SK-N-SH (cell line): Measurements from ENCODE around the gene THEM4. TPM values are rescaled to one million over a fixed set of nuclear protein-coding genes. Genes with fewer than 3 reads are reported as not detected.

Experiments used
- CTCF ChIA-PET: fragments of 300-600, 350-600 bp; formaldehyde crosslinking; extraction: SDS; loops from one replicate; lab custom pipeline; 2021; lab: Yijun Ruan, JAX
- POLR2A ChIA-PET: fragments of 350-600 bp; sonication (Branson Sonifier 250); formaldehyde crosslinking; extraction: SDS; loops from one replicate; lab custom pipeline; 2020; ENCODE audit warnings: antibody characterized with exemption, inconsistent platforms; lab: Yijun Ruan, JAX
- DNase-seq: peaks from one replicate; pipeline ENCODE4 v3.0.0; 2012
- H2AFZ ChIP-seq: fragments of 200-600 bp; sonication (generic); 2 replicates; pipeline ENCODE4 v1.8.1; 2016; ENCODE audit warnings: antibody characterized with exemption, mild to moderate bottlenecking, low read depth
- H3F3A ChIP-seq: fragments of 200-600 bp; sonication (generic); replicated peaks from 2 replicates; pipeline ENCODE3; 2016; ENCODE audit warnings: antibody characterized with exemption, mild to moderate bottlenecking; ENCODE audit not compliant: insufficient read depth
- H3K27ac ChIP-seq, 2 experiments: fragments of 200-500 bp in 1 of 2; fragments of 200-600 bp in 1 of 2; sonication (Bioruptor generic) in 1 of 2; sonication (generic), shearing (Covaris generic) in 1 of 2; 2 replicates each; pipeline versions ENCODE4 v1.5.1 to v1.6.1; 2014 to 2016; ENCODE audit warnings: low read depth in 2 of 2, inconsistent platforms in 1 of 2, low read length in 1 of 2, mild to moderate bottlenecking in 1 of 2, mixed read lengths in 1 of 2
- H3K27me3 ChIP-seq: fragments of 200-600 bp; sonication (generic), shearing (Covaris generic); 2 replicates; pipeline ENCODE4 v1.6.1; 2016; ENCODE audit warnings: mixed run types; ENCODE audit not compliant: insufficient read depth
- H3K36me3 ChIP-seq, 2 experiments: fragments of 200-500 bp in 1 of 2; fragments of 200-600 bp in 1 of 2; sonication (Bioruptor generic) in 1 of 2; sonication (generic) in 1 of 2; replicated peaks in 1 of 2; 2 replicates each; pipeline versions ENCODE3 to v1.5.1; 2014 to 2016; ENCODE audit warnings: low read length in 1 of 2, mild to moderate bottlenecking in 1 of 2; ENCODE audit not compliant: insufficient read depth in 2 of 2, control insufficient read depth in 1 of 2
- H3K4me1 ChIP-seq, 2 experiments: fragments of 200-500 bp in 1 of 2; fragments of 200-600 bp in 1 of 2; sonication (Bioruptor generic) in 1 of 2; sonication (generic), shearing (Covaris generic) in 1 of 2; 2 replicates each; pipeline versions ENCODE4 v1.5.1 to v1.6.1; 2014 to 2016; ENCODE audit warnings: low read depth in 1 of 2, low read length in 1 of 2, mixed run types in 1 of 2; ENCODE audit not compliant: insufficient read depth in 2 of 2, control insufficient read depth in 1 of 2
- H3K4me2 ChIP-seq: fragments of 200-600 bp; sonication (generic), shearing (Covaris generic); 2 replicates; pipeline ENCODE4 v1.6.1; 2017; ENCODE audit warnings: mixed run types
- H3K4me3 ChIP-seq, 2 experiments: fragments of 200-500 bp in 1 of 2; fragments of 200-600 bp in 1 of 2; sonication (Bioruptor generic) in 1 of 2; sonication (generic), shearing (Covaris generic) in 1 of 2; 2 replicates each; pipeline versions ENCODE4 v1.5.1 to v1.8.1; 2014 to 2016; ENCODE audit warnings: low read depth in 2 of 2, inconsistent platforms in 1 of 2, low read length in 1 of 2, mild to moderate bottlenecking in 1 of 2, mixed read lengths in 1 of 2, moderate library complexity in 1 of 2
- H3K79me2 ChIP-seq: fragments of 200-600 bp; sonication (generic); 2 replicates; pipeline ENCODE4 v1.8.1; 2017; ENCODE audit warnings: mild to moderate bottlenecking; ENCODE audit not compliant: insufficient read depth
- H3K9ac ChIP-seq: fragments of 200-600 bp; sonication (generic); 2 replicates; pipeline ENCODE4 v1.6.1; 2017; ENCODE audit warnings: mixed run types
- H3K9me2 ChIP-seq: fragments of 200-600 bp; sonication (generic); 2 replicates; pipeline ENCODE4 v1.6.1; 2017; ENCODE audit warnings: mixed run types
- H3K9me3 ChIP-seq: fragments of 200-600 bp; sonication (generic); 2 replicates; pipeline ENCODE4 v1.6.1; 2017; ENCODE audit warnings: mixed run types, mild to moderate bottlenecking, moderate library complexity
- H4K20me1 ChIP-seq: fragments of 200-600 bp; sonication (generic); 2 replicates; pipeline ENCODE4 v1.6.1; 2017; ENCODE audit warnings: mild to moderate bottlenecking, mixed run types; ENCODE audit not compliant: insufficient read depth
- ELF1 ChIP-seq: IDR thresholded peaks from 2 replicates; pipeline ENCODE4 v1.4.0; 2012
- FOSL2 ChIP-seq: IDR thresholded peaks from 2 replicates; pipeline ENCODE4 v1.4.0; 2012; ENCODE audit warnings: low read depth, mild to moderate bottlenecking, moderate library complexity, borderline replicate concordance
- GATA2 ChIP-seq: sonication (generic); formaldehyde crosslinking; IDR thresholded peaks from 2 replicates; pipeline ENCODE4 v1.5.0; 2020; ENCODE audit warnings: mild to moderate bottlenecking, missing genetic modification reagents
- MEF2A ChIP-seq: IDR thresholded peaks from 2 replicates; pipeline ENCODE4 v1.4.0; 2012; ENCODE audit warnings: low read depth, borderline replicate concordance
- MXI1 ChIP-seq: IDR thresholded peaks from 2 replicates; pipeline ENCODE4 v1.6.1; 2012; ENCODE audit warnings: mild to moderate bottlenecking, low read depth, low read length, improper control_type of control experiment
- NFIC ChIP-seq: IDR thresholded peaks from 2 replicates; pipeline ENCODE4 v1.4.0; 2012; ENCODE audit warnings: borderline replicate concordance
- POLR2AphosphoS5 ChIP-seq: IDR thresholded peaks from 2 replicates; pipeline ENCODE4 v1.6.1; 2012; ENCODE audit warnings: low read depth, low read length
- RAD21 ChIP-seq: IDR thresholded peaks from 2 replicates; pipeline ENCODE4 v1.6.1; 2012; ENCODE audit warnings: mild to moderate bottlenecking, low read length
- RCOR1 ChIP-seq: fragments of 150-350 bp; IDR thresholded peaks from 2 replicates; pipeline ENCODE4 v1.6.1; 2017; ENCODE audit warnings: antibody characterized with exemption, low read length
- RXRA ChIP-seq: IDR thresholded peaks from 2 replicates; pipeline ENCODE4 v1.4.0; 2012; ENCODE audit warnings: low read depth, mild to moderate bottlenecking, borderline replicate concordance
- USF1 ChIP-seq: IDR thresholded peaks from 2 replicates; pipeline ENCODE4 v1.4.0; 2012; ENCODE audit warnings: low read depth, borderline replicate concordance
- USF2 ChIP-seq: fragments of 150-350 bp; IDR thresholded peaks from 2 replicates; pipeline ENCODE4 v1.6.1; 2017; ENCODE audit warnings: antibody characterized with exemption, low read length, low read depth, borderline replicate concordance
- YY1 ChIP-seq: IDR thresholded peaks from 2 replicates; pipeline ENCODE4 v1.4.0; 2012; ENCODE audit warnings: low read depth, mild to moderate bottlenecking
- WGBS: methylation state at CpG from one replicate; pipeline ENCODE4 v1.1.6; 2017; ENCODE audit warnings: low lambda C conversion rate; 5-methylcytosine and 5-hydroxymethylcytosine counted together
- polyA plus RNA-seq, 3 experiments: library from polyadenylated mRNA; depleted of rRNA; stranded (reverse); fragments of >200 nt; gene quantifications; 2 replicates each; pipeline ENCODE4 v1.2.3, GENCODE V29; 2012
- TF ChIP-seq, protein P1 (sequence below): fragments of 200-600 bp; sonication (generic); IDR thresholded peaks from 2 replicates; pipeline ENCODE4 v1.6.1; 2017; ENCODE audit warnings: antibody characterized with exemption, mild to moderate bottlenecking, moderate library complexity

The THEM4 gene
- polyA plus RNA-seq, 1 of the 3 experiments (the other 2 are of a cell fraction), result 10.1 TPM

DNA sequence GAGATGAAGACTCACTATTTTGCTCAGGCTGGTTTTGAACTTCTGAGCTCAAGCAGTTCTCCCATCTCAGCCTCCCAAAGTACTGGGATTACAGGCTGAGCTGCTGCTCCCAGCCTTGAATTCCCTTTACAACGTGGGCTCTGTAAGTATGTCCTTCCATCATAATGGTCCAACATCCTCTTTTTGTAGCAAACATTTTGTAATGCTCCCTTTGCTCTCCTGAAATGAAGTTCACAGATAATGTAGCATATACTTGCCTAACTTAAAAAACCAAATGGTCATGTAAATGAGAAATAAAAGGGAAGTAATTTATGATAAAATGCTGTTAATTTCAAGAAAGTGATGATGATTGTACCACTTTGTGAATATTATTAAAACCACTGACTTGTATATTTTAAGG lies 30.5 kb upstream of the THEM4 start:
- no peaks in the 10 kb centered on the region for H3K36me3 ChIP-seq
- H3F3A ChIP-seq, result no peaks in the 10 kb centered on the region
- H3K4me1 ChIP-seq, result 0 out of 4 replicates have a peak, but pooled peaks cover 0 to 2% of the 10 kb centered on the region in 2 experiments
- H3K9me3 ChIP-seq, result no peaks in the 10 kb centered on the region
- ChIA-PET POLR2A (no interaction called here), CTCF (interaction anchor here (0.7 to 11.8 kb wide), 3 partner anchors 26 to 61 kb away, joined by 3 to 172 read pairs (median 3); no protein-coding TSS in a partner anchor)
- DNase-seq, result no peak
- TF ChIP-seq, protein P1, sequence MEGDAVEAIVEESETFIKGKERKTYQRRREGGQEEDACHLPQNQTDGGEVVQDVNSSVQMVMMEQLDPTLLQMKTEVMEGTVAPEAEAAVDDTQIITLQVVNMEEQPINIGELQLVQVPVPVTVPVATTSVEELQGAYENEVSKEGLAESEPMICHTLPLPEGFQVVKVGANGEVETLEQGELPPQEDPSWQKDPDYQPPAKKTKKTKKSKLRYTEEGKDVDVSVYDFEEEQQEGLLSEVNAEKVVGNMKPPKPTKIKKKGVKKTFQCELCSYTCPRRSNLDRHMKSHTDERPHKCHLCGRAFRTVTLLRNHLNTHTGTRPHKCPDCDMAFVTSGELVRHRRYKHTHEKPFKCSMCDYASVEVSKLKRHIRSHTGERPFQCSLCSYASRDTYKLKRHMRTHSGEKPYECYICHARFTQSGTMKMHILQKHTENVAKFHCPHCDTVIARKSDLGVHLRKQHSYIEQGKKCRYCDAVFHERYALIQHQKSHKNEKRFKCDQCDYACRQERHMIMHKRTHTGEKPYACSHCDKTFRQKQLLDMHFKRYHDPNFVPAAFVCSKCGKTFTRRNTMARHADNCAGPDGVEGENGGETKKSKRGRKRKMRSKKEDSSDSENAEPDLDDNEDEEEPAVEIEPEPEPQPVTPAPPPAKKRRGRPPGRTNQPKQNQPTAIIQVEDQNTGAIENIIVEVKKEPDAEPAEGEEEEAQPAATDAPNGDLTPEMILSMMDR, result no peak
- no peak for TF ChIP-seq FOSL2
- no peak for TF ChIP-seq ELF1
- no peak for TF ChIP-seq RCOR1
- no peak for TF ChIP-seq POLR2AphosphoS5
- H3K79me2 ChIP-seq, result no peaks in the 10 kb centered on the region
- H3K9ac ChIP-seq, result no peak overlapping the region
- no peaks in the 10 kb centered on the region for H3K9me2 ChIP-seq
- no peak overlapping the region for H3K27ac ChIP-seq
- no peak overlapping the region for H3K4me2 ChIP-seq
- 14% methylated on average over 1 of the region's 1 CpG for WGBS
- no peak overlapping the region for H3K4me3 ChIP-seq
- H4K20me1 ChIP-seq, result no peaks in the 10 kb centered on the region
- peaks cover 4% of the 10 kb centered on the region; the same call in 1 of the 2 replicates for H3K27me3 ChIP-seq
- H2AFZ ChIP-seq, result no peak overlapping the region

DNA sequence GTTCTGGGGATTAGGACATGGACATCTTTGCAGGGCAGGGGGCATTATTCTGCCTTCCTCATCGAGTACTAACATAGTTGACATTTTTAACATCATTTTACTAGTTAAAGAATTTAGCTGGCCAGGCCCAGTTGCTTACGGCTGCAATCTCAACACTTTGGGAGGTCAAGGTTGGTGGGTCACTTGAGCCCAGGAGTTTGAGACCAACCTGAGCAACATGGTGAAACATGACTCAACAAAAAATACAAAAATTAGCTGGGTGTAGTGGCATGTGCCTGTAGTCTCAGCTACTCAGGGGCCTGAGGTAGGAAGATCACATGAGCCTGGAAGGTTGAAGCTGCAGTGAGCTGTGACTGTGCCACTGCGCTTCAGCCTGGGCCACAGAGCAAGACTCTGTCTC lies 29.8 kb upstream of the THEM4 start:
- Histone ChIP-seq H3K79me2 (no peaks in the 10 kb centered on the region), H2AFZ (no peak overlapping the region), H3K9me3 (no peaks in the 10 kb centered on the region), H3K4me2 (no peak overlapping the region), H3K27ac (no peak overlapping the region), H4K20me1 (no peaks in the 10 kb centered on the region), H3K27me3 (peaks cover 4% of the 10 kb centered on the region; the same call in 1 of the 2 replicates), H3K9ac (no peak overlapping the region), H3K4me3 (no peak overlapping the region), H3F3A (no peaks in the 10 kb centered on the region), H3K9me2 (no peaks in the 10 kb centered on the region), H3K36me3 (no peaks in the 10 kb centered on the region), H3K4me1 (0 out of 4 replicates have a peak, but pooled peaks cover 0 to 2% of the 10 kb centered on the region in 2 experiments)
- DNase-seq, result no peak
- POLR2A ChIA-PET, result no interaction called here
- WGBS, result 66% methylated on average over 3 of the region's 3 CpGs
- TF ChIP-seq MXI1, result no peak
- no peak for TF ChIP-seq FOSL2
- no peak for TF ChIP-seq MEF2A
- no peak for TF ChIP-seq RXRA
- TF ChIP-seq USF1, result no peak
- no peak for TF ChIP-seq USF2
- no peak for TF ChIP-seq NFIC
- no peak for TF ChIP-seq GATA2 (CRISPR knock-in tag)
- no peak for TF ChIP-seq YY1
- no peak for TF ChIP-seq RAD21
- CTCF ChIA-PET, result interaction anchor here (0.8 to 11.8 kb wide), 2 partner anchors 26 to 62 kb away, joined by 3 to 172 read pairs; no protein-coding TSS in a partner anchor
